ENCODE results near the gene OR2D2. TPM values are rescaled to one million over a fixed set of nuclear protein-coding genes. Genes with fewer than 3 reads are reported as not detected.
"Not testable (repeated sequence)": the region's sequence is repeated elsewhere in the genome, so short reads cannot be mapped to it uniquely, and the experiment has no call there.

OR2D2 gene
- total RNA-seq, 1 donor from 2014 or later = 0.20 TPM

- ATAC-seq = no peak
Measured at GRCh38 chr11:6876914-6877313, 15.4 kb downstream of the OR2D2 start.

- no peak for ATAC-seq
Measured at GRCh38 chr11:6876325-6876724, 16.0 kb downstream of the OR2D2 start, which contains the start of gene OR10A4. OR10A4 (plus strand) TSS chr11:6876625; CDS start chr11:6876648, 23 bp downstream.

- no peak for ATAC-seq
Measured at GRCh38 chr11:6875761-6876160, 16.5 kb downstream of the OR2D2 start.

- no peak for ATAC-seq
Measured at GRCh38 chr11:6871278-6871677, 21.0 kb downstream of the OR2D2 start.

DNA sequence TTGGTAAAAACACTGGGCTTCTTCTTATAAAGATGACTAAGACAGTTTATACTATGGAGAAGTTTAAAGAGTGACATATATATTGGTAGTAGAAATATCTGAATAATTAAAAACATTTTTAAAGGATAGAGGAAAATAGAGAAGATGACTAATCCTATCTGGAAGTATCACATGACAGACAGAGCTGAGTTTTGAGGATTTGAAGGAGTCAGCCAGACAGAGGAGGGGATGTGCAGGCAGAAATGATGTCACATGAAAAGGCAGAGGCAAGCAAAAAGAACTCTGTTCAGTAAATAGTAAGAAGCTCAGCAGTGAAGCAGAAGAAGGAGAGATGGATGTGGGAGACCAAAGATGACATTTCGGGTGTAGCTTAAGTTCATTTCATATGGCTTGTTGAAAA is 27.9 kb downstream of the OR2D2 start:
- ATAC-seq = no peak

DNA sequence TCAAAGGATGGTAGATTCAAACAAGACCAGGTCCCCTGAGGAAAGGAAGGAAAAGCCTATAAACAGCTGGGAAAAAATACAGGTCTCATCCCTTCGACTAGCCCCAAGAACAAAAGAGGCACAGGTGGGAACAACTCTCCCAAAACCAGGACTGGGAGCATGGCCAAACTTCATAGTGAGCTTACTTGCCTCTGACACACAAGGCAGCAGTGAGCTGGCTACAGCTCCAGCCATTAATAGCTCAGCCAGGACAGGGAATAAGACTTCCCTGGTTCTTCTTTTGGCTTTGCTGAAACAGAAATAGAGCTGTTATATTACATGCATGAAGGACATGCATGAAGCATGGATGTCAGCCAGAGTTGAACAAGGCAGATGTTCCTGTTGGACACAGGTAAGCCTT is 29.3 kb downstream of the OR2D2 start, which contains the start of gene OR10A2:
Gene OR10A2 (plus strand): TSS at position 97 of the 400 bp plus-strand sequence. CDS start 6,698 bp downstream, outside the sequence.
- no peak for ATAC-seq

DNA sequence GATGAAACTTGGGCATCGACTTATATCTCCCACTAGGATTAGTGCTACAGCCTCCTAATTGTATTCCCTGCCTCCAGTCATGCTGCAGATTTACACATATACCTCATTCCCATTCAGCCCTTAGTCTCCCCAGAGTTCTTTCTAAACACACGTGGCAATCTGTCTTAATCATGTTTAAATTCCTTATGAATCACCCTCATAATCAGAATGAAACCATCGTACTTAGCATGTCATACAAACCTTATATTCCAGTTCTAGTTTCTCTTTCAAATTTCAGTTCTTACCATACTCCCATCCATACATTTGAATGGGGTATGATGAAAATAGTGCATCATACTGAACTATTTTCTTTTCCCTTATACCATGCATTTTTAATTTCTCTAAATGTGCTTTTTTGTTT is 35.4 kb downstream of the OR2D2 start:
- ATAC-seq = peak; percentile 45

DNA sequence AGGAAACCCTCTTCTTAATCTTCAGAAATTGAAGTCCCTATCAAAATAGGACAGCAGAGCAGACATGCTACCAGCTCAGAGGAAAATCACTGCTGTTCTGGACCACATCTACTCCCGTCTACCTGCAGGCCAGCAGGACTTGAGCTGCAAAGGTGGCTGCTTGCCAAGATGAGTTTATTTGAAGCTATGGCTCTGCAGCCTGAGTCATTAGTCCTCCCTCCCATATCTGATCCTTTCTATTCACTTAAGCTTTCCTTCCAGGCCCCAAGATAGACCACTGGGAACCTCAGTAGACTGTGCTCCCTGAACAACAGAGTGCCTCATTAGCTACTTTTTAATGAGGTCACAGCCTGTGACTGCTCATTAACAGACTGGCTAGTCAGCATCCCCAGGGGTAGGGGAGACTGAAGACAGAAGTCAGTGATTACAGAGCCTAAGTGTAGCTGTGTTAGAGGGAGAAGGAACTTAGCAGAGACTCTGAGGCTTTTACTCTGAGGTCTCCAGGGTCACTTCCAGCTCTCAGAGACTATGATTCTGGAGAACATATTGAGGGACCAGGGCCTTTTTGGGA is 36.2 kb downstream of the OR2D2 start:
- ATAC-seq = peak; percentile 60

- ATAC-seq = not testable (repeated sequence)
Measured at GRCh38 chr11:6854801-6855200, 37.5 kb downstream of the OR2D2 start.

DNA sequence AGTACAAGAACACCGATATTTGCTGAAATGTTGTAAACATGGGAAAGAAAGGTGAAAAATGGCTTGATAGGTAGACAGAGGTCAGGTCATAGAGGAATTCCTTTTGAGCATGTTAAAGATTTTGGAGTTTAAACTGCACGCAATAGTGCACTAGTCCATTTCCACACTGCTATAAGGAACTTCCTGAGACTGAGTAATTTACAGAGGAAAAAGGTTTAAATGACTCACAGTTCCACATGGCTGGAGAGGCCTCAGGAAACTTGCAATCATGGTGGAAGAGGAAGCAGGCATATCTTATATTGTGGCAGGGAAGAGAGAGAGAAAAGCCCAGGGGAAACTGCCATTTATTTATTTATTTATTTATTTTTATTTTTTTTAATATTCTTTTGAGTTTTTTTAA is 41.8 kb downstream of the OR2D2 start:
- ATAC-seq = no peak

DNA sequence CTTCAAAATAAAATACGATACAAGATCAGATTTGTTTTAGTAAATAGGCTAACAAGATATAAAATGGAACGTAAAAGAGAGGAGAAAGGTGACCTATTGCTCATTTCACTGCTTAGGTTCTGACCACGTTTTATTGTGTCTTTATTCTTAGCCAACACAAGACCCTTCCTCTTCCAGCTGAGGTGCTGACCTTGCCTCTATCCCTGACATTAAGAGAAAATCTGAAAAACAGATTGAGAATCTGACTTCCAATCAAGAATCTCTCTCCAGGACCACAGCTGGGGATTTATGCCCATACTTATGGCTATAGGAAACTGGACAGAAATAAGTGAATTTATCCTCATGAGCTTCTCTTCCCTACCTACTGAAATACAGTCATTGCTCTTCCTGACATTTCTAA is 46.9 kb downstream of the OR2D2 start, which contains the start of gene OR10A5:
Gene OR10A5 (plus strand): TSS at position 301 of the 400 bp plus-strand sequence. CDS start 0 bp downstream, at position 301.
- ATAC-seq = no peak

- ATAC-seq = no peak
Measured at GRCh38 chr11:6844356-6844755, 47.9 kb downstream of the OR2D2 start.

- ATAC-seq = no peak
Measured at GRCh38 chr11:6843670-6844069, 48.6 kb downstream of the OR2D2 start.

DNA sequence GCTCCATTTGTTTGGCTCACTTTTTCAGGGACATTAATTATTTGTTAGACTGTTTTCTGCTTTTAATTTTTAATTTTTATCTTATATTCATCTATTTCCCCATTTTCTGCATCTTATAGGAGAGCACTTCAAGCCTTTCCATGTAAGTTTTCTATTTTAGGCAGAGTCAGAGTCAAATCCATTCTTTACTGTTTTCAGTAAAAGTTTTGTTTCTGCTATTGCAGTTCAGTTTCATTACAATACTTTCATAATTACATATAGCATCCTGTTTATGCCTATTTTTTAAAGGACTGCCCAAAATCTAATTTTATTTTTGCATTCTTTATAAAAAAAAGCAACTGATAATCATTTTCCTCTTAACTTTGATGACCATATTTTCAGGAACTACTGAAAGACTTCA is 50.6 kb downstream of the OR2D2 start:
- no peak for ATAC-seq

Other genes starting within 250 kb of the OR2D2 start
- 1.4 TPM for gene DCHS1, start 236.7 kb downstream of the OR2D2 start, total RNA-seq
- gene MRPL17, start 209.2 kb downstream of the OR2D2 start, total RNA-seq = 37.1 TPM
- 0.04 TPM for gene OR2AG2, start 120.5 kb downstream of the OR2D2 start, total RNA-seq
- gene OR2AG1, start 109.5 kb downstream of the OR2D2 start, total RNA-seq = not detected
- 0.08 TPM for gene OR6A2, start 92.8 kb downstream of the OR2D2 start, total RNA-seq
- not detected for gene OR10A5, start 46.8 kb downstream of the OR2D2 start, total RNA-seq
- gene OR10A2, start 29.4 kb downstream of the OR2D2 start, total RNA-seq = not detected
- not detected for gene OR10A4, start 15.9 kb downstream of the OR2D2 start, total RNA-seq
- gene OR2D3, start 28.5 kb upstream of the OR2D2 start, total RNA-seq = not detected
- gene ZNF215, start 33.9 kb upstream of the OR2D2 start, total RNA-seq = 2.2 TPM
- 0.88 TPM for gene ZNF214, start 127.8 kb upstream of the OR2D2 start, total RNA-seq
- not detected for gene NLRP14, start 128.0 kb upstream of the OR2D2 start, total RNA-seq
- not detected for gene RBMXL2, start 196.5 kb upstream of the OR2D2 start, total RNA-seq

All from esophagus mucosa (tissue), 1 donor.